IMR-90 (cell line): ENCODE data around the gene DIAPH2. TPM values are rescaled to one million over a fixed set of nuclear protein-coding genes. Genes with fewer than 3 reads are reported as not detected.

ENCODE experiments used
- ATAC-seq: fragments of 200-7000 bp; cut with Tn5 transposase; 2 replicates; pipeline ENCODE4 v1.9.1; 2020; ENCODE audit warnings: low read depth, mild to moderate bottlenecking, moderate library complexity
- BruUV-seq: library from RNA; stranded (reverse); fragments of 400-500 nt; replicated peaks from 2 replicates; lab custom pipeline; 2021; lab: Mats Ljungman, UMichigan
- CTCF ChIA-PET: fragments of 300-600 bp; formaldehyde crosslinking; extraction: SDS; loops from one replicate; lab custom pipeline; 2021; ENCODE audit warnings: antibody characterized with exemption; lab: Yijun Ruan, JAX
- POLR2A ChIA-PET: fragments of 300-600 bp; sonication (Branson Sonifier 250); formaldehyde crosslinking; loops from one replicate; lab custom pipeline; 2022; ENCODE audit warnings: antibody characterized with exemption; ENCODE audit not compliant: unreplicated experiment; lab: Charles Lee
- DNase-seq: peaks from one replicate; pipeline ENCODE4 v3.0.0; 2013
- H2AFZ ChIP-seq: replicated peaks from 2 replicates; pipeline ENCODE3; 2013; ENCODE audit warnings: low read length, mild to moderate bottlenecking; ENCODE audit not compliant: poor library complexity
- H2AK5ac ChIP-seq: 2 replicates; pipeline ENCODE4 v1.6.1; 2013; ENCODE audit warnings: low read depth, low read length, inconsistent platforms
- H2AK9ac ChIP-seq: replicated peaks from 2 replicates; pipeline ENCODE3; 2013; ENCODE audit warnings: mild to moderate bottlenecking, low read depth, low read length, moderate library complexity; ENCODE audit not compliant: poor library complexity
- H2BK120ac ChIP-seq: 2 replicates; pipeline ENCODE4 v1.6.1; 2013; ENCODE audit warnings: low read depth, low read length, inconsistent platforms
- H2BK15ac ChIP-seq: 3 replicates; pipeline ENCODE4 v1.6.1; 2013; ENCODE audit warnings: low read depth, low read length, inconsistent platforms
- H2BK20ac ChIP-seq: 2 replicates; pipeline ENCODE4 v1.6.1; 2013; ENCODE audit warnings: low read depth, mild to moderate bottlenecking, inconsistent platforms, low read length, moderate library complexity
- H2BK5ac ChIP-seq: 2 replicates; pipeline ENCODE4 v1.6.1; 2013; ENCODE audit warnings: mild to moderate bottlenecking, low read depth, low read length, inconsistent platforms; ENCODE audit not compliant: poor library complexity, severe bottlenecking
- H3K14ac ChIP-seq: replicated peaks from 2 replicates; pipeline ENCODE4 v1.6.1; 2013; ENCODE audit warnings: low read depth, low read length, inconsistent platforms
- H3K18ac ChIP-seq: 2 replicates; pipeline ENCODE4 v1.6.1; 2013; ENCODE audit warnings: low read depth, low read length, control low read depth
- H3K23ac ChIP-seq: 2 replicates; pipeline ENCODE4 v1.6.1; 2013; ENCODE audit warnings: low read depth, low read length, inconsistent platforms
- H3K27ac ChIP-seq: 2 replicates; pipeline ENCODE4 v1.5.1; 2013; ENCODE audit warnings: mild to moderate bottlenecking, control low read depth, low read length; ENCODE audit not compliant: insufficient read depth
- H3K27me3 ChIP-seq: 2 replicates; pipeline ENCODE4 v1.6.1; 2013; ENCODE audit warnings: low read length; ENCODE audit not compliant: control insufficient read depth, insufficient read depth
- H3K36me3 ChIP-seq: 2 replicates; pipeline ENCODE4 v1.6.1; 2013; ENCODE audit warnings: low read length, mixed read lengths; ENCODE audit not compliant: control insufficient read depth, insufficient read depth
- H3K4ac ChIP-seq: 2 replicates; pipeline ENCODE4 v1.6.1; 2013; ENCODE audit warnings: low read depth, low read length, inconsistent platforms
- H3K4me1 ChIP-seq: 2 replicates; pipeline ENCODE4 v1.6.1; 2013; ENCODE audit warnings: low read length, mixed read lengths; ENCODE audit not compliant: control insufficient read depth, insufficient read depth
- H3K4me2 ChIP-seq: 2 replicates; pipeline ENCODE4 v1.6.1; 2013; ENCODE audit warnings: low read depth, mild to moderate bottlenecking, control low read depth, low read length, moderate library complexity
- H3K4me3 ChIP-seq: 2 replicates; pipeline ENCODE4 v1.5.1; 2013; ENCODE audit warnings: low read depth, mild to moderate bottlenecking, control low read depth, low read length, moderate library complexity; ENCODE audit not compliant: insufficient read depth
- H3K56ac ChIP-seq: 2 replicates; pipeline ENCODE4 v1.6.1; 2013; ENCODE audit warnings: low read length, inconsistent platforms; ENCODE audit not compliant: insufficient read depth; ENCODE audit errors: extremely low read depth
- H3K79me1 ChIP-seq, 2 experiments: 2 replicates each; pipeline ENCODE4 v1.6.1; 2013; ENCODE audit warnings: low read length in 2 of 2, inconsistent platforms in 1 of 2, low read depth in 1 of 2
- H3K9ac ChIP-seq: 2 replicates; pipeline ENCODE4 v1.6.1; 2013; ENCODE audit warnings: low read depth, low read length, control low read depth
- H3K9me1 ChIP-seq: 2 replicates; pipeline ENCODE4 v1.6.1; 2013; ENCODE audit warnings: low read length, inconsistent platforms; ENCODE audit not compliant: insufficient read depth
- H3K9me3 ChIP-seq: 2 replicates; pipeline ENCODE4 v1.6.1; 2013; ENCODE audit warnings: low read length; ENCODE audit not compliant: control insufficient read depth, insufficient read depth
- H4K20me1 ChIP-seq: 2 replicates; pipeline ENCODE4 v1.6.1; 2013; ENCODE audit warnings: low read length, inconsistent platforms; ENCODE audit not compliant: insufficient read depth
- H4K5ac ChIP-seq: 2 replicates; pipeline ENCODE4 v1.6.1; 2013; ENCODE audit warnings: mild to moderate bottlenecking, low read depth, low read length, control low read depth
- H4K8ac ChIP-seq, 2 experiments: 2 replicates each; pipeline ENCODE4 v1.6.1; 2013; ENCODE audit warnings: low read depth in 2 of 2, low read length in 2 of 2, control low read depth in 1 of 2, inconsistent platforms in 1 of 2
- H4K91ac ChIP-seq: 2 replicates; pipeline ENCODE4 v1.6.1; 2013; ENCODE audit warnings: low read depth, low read length, inconsistent platforms; ENCODE audit not compliant: insufficient read depth
- CEBPB ChIP-seq: IDR thresholded peaks from 2 replicates; pipeline ENCODE4 v1.6.1; 2012; ENCODE audit warnings: low read depth, low read length, improper control_type of control experiment
- CHD1 ChIP-seq: IDR thresholded peaks from 2 replicates; pipeline ENCODE4 v1.6.1; 2012; ENCODE audit warnings: low read depth, low read length, improper control_type of control experiment
- CTCF ChIP-seq: conservative IDR thresholded peaks from 2 replicates; pipeline ENCODE4 v1.5.1; 2012; ENCODE audit warnings: mild to moderate bottlenecking, low read depth, low read length, improper control_type of control experiment
- MXI1 ChIP-seq: IDR thresholded peaks from 2 replicates; pipeline ENCODE4 v1.6.1; 2012; ENCODE audit warnings: low read depth, mild to moderate bottlenecking, low read length, moderate library complexity, borderline replicate concordance
- NFE2L2 ChIP-seq: fragments of 150-350 bp; IDR thresholded peaks from 2 replicates; pipeline ENCODE4 v1.6.1; 2016; ENCODE audit warnings: low read depth, mild to moderate bottlenecking, low read length
- RAD21 ChIP-seq: IDR thresholded peaks from 2 replicates; pipeline ENCODE4 v1.6.1; 2012; ENCODE audit warnings: low read length, improper control_type of control experiment
- RCOR1 ChIP-seq: IDR thresholded peaks from 2 replicates; pipeline ENCODE4 v1.6.1; 2012; ENCODE audit warnings: mild to moderate bottlenecking, low read length, improper control_type of control experiment; ENCODE audit not compliant: insufficient replicate concordance
- SMC3 ChIP-seq: fragments of 150-350 bp; IDR thresholded peaks from 2 replicates; pipeline ENCODE4 v1.6.1; 2016; ENCODE audit warnings: low read depth, mild to moderate bottlenecking, antibody characterized with exemption, low read length, moderate library complexity
- USF2 ChIP-seq: fragments of 150-350 bp; IDR thresholded peaks from 2 replicates; pipeline ENCODE4 v1.6.1; 2017; ENCODE audit warnings: mild to moderate bottlenecking, antibody characterized with exemption, low read length, low read depth
- dilution Hi-C: fragments of 300-500 bp; cut with HindIII; formaldehyde crosslinking; loops from one replicate; pipeline ENCODE4 v1.14.3; 2018; ENCODE audit warnings: low sequenced_read_pairs; ENCODE audit not compliant: unreplicated experiment
- in situ Hi-C: fragments of 300-500 bp; cut with MboI; formaldehyde crosslinking; loops from 3 replicates; pipeline ENCODE4 v1.14.3; 2019; ENCODE audit warnings: low sequenced_read_pairs, inconsistent platforms, mixed read lengths
- intact Hi-C: fragments of 100-400 bp; cut with micrococcal nuclease; formaldehyde crosslinking; loops from 2 replicates; pipeline ENCODE4 v1.10.0; 2022
- polyA plus RNA-seq, 3 experiments: library from polyadenylated mRNA; depleted of rRNA; stranded (reverse); fragments of >200 nt; gene quantifications; 2 replicates each; pipeline ENCODE4 v1.2.3, GENCODE V29; 2012; ENCODE audit warnings: low replicate concordance in 1 of 3
- total RNA-seq: library from RNA; depleted of rRNA; stranded (reverse); fragments of >200 nt; gene quantifications from 2 replicates; pipeline ENCODE4 v1.2.3, GENCODE V29; 2012

Gene DIAPH2
- total and polyA plus RNA-seq, 2 of the 4 experiments (the other 2 are of a cell fraction) = 3.6 to 19.9 TPM

DNA sequence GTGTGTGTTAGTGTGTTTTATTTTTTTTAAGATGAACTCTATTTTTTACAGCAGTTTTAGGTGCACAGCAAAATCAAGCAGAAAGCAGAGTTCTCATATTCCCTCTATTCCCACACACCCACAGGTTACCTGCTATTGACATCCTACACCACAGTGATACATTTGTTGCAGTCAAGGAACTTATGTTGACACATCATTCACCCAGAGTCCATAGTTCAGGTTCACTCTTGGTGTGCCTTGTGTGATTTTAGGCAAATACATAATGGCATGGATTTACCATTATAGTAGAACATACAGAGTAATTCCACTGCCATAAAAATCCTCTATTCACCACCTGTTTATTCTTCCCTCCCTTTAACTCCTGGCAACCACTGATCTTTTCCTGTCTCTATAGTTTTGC is 28.7 kb downstream of the DIAPH2 start:
- Histone ChIP-seq H4K20me1 (no peaks in the 10 kb centered on the region), H3K4me3 (no peak overlapping the region), H4K91ac (no peak overlapping the region), H3K9ac (no peak overlapping the region), H3K79me1 (peaks cover 0 to 3% of the 10 kb centered on the region in 2 experiments; a peak in 2 of 4 replicates), H3K27ac (no peak overlapping the region), H3K14ac (no peak overlapping the region), H2BK5ac (no peak overlapping the region), H3K36me3 (no peaks in the 10 kb centered on the region), H2BK120ac (no peak overlapping the region), H2AK9ac (no peak overlapping the region), H3K9me1 (no peaks in the 10 kb centered on the region), H4K5ac (no peak overlapping the region), H3K56ac (no peak overlapping the region), H3K23ac (no peak overlapping the region), H3K27me3 (no peaks in the 10 kb centered on the region), H2BK15ac (no peak overlapping the region), H3K18ac (no peak overlapping the region), H4K8ac (no peak overlapping the region), H2BK20ac (no peak overlapping the region), H3K4me1 (no peaks in the 10 kb centered on the region), H2AK5ac (no peak overlapping the region), H3K9me3 (no peaks in the 10 kb centered on the region), H3K4me2 (no peak overlapping the region), H3K4ac (no peak overlapping the region), H2AFZ (no peak overlapping the region)
- TF ChIP-seq CTCF = no peak
- TF ChIP-seq SMC3 = no peak
- TF ChIP-seq USF2 = no peak
- no peak for TF ChIP-seq MXI1
- no peak for TF ChIP-seq CHD1
- no peak for TF ChIP-seq NFE2L2
- no peak for TF ChIP-seq CEBPB
- TF ChIP-seq RCOR1 = no peak
- TF ChIP-seq RAD21 = no peak
- intact Hi-C loops (no loop called here), dilution Hi-C loops (no loop called here), in situ Hi-C loops (no loop called here)
- ChIA-PET CTCF (no interaction called here), POLR2A (no interaction called here)
- BruUV-seq = no TSS peak
- ATAC-seq = no peak
- DNase-seq = no peak
